Fibroblast of pulmonary artery (primary cell): ENCODE results near the gene KIF9.
A peak's percentile ranks its signal among the peaks of the same experiment; 100 is the strongest.
"Not testable (repeated sequence)": the region's sequence is repeated elsewhere in the genome, so short reads cannot be mapped to it uniquely, and the experiment has no call there.

Experiments
- DNase-seq: peaks from one replicate; pipeline ENCODE4 v3.0.0-alpha.2; 2010; ENCODE audit warnings: low read depth
- H3K4me3 ChIP-seq: replicated peaks from 2 replicates; pipeline ENCODE4 v1.5.1; 2011; ENCODE audit warnings: low read depth, mild to moderate bottlenecking, control low read depth, low read length, moderate library complexity
- CTCF ChIP-seq: IDR thresholded peaks from 2 replicates; pipeline ENCODE4 v1.5.1; 2011; ENCODE audit warnings: mild to moderate bottlenecking, control low read depth, low read length, inconsistent platforms; ENCODE audit errors: missing control alignments

KIF9 gene

GRCh38 chr3:47282424-47283192 lies at the start of gene KIF9, which contains the start of gene KLHL18:
Gene KIF9, minus strand, starts transcription at chr3:47282799. Its CDS starts 5,425 bp downstream, at chr3:47277374.
Gene KLHL18, plus strand, starts transcription at chr3:47282944. Its CDS starts 22 bp downstream, at chr3:47282966.
- peak within 1 kb of the TSS; percentile 92 for H3K4me3 ChIP-seq
- DNase-seq = peak; percentile 96
- no peak for TF ChIP-seq CTCF

DNA sequence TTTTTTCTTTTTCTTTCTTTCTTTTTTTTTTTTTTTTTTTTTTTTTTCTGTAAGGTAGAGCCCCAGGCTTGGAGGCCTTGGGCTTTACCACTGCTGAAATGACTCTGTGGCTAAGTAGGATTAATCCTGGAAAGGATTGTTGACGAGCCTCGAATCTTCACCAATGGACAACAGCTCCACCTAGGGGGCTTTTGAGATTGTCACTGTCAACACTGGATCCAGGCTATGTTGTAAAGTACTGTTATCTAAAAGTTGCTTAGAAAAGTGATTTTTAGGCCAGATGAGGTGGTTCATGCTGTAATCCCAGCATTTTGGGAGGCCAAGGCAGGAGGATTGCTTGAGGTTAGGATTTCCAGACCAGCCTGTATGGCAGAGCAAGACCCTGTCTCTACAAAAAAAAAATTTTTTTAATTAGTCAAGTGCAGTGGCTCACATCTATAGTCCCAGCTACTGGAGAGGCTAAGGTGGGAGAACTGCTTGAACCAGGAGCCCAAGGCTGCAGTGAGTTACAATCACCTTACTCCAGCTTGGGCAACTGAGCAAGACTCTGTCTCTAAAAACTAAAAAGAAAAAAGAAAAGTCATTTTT lies 41.8 kb upstream of the KIF9 start:
- DNase-seq = peak; percentile 89

GRCh38 chr3:47323431-47324277 lies 41.1 kb upstream of the KIF9 start:
- H3K4me3 ChIP-seq = no peak overlapping the region
- peak; percentile 18 for DNase-seq
- TF ChIP-seq CTCF = no peak

More for the DNA sequence above, 41.8 kb upstream of the KIF9 start:
- H3K4me3 ChIP-seq = no peak overlapping the region
- peak; percentile 82 for TF ChIP-seq CTCF

DNA sequence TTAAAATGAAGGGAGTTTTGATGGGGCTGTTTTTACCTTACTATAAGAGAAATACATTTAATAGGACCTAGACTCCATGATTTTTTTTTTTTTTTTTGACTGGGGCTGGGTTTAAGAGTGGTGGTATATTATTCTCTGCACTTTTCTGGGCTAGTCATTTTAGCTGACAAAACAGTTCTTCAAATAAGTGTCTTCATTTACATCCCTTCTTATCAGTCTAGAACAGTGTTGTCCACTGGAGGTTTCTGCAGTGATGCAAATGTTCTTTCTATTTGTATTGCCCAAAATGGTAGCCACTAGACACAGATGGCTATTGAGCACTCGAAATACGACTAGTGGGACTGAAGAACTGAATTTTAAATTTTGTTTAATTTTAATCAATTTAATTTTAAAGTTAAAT lies 37.4 kb upstream of the KIF9 start:
- DNase-seq = no peak
- H3K4me3 ChIP-seq = no peak overlapping the region
- no peak for TF ChIP-seq CTCF

- no peak overlapping the region for H3K4me3 ChIP-seq
- TF ChIP-seq CTCF = no peak
- no peak for DNase-seq
These were observed 36.3 kb upstream of the KIF9 start for GRCh38 chr3:47318916-47319315.

- DNase-seq = peak; percentile 32
- not testable (repeated sequence) for H3K4me3 ChIP-seq
These were observed 33.6 kb upstream of the KIF9 start for GRCh38 chr3:47316151-47316550.

DNA sequence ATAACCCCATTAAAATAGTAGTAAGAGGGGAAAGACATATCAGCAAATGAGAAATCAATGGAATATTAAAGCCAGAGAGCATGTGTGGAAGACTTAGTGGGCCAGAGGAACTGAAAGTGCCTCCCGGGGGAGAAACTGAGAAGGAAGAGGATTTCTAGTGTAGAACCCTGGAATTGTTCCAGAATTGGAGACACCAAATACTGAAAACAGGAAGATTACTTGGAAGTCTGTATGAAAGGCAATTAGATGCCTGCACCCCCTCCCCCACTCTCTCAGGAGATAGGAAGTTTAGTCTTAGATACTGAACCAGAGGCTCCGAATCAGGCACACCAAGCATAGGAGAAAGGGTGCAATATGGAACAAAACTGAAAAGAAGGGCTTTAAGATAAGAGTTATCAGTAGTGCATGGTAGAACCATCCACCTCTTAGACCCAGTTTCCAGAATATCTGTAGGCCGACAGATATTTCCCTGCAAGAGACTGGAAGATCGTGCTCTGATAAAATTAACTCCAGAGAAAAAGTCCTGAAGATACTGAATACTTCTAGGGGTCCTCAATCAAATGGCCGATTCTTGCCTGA lies 32.6 kb upstream of the KIF9 start:
- no peak for TF ChIP-seq CTCF
- no peak overlapping the region for H3K4me3 ChIP-seq
- peak; percentile 40 for DNase-seq
